HepG2 (cell line): Measurements from ENCODE around the gene BST2. TPM values are rescaled to one million over a fixed set of nuclear protein-coding genes. Genes with fewer than 3 reads are reported as not detected.

Source experiments
- ATAC-seq: fragments of 200-7000 bp; cut with Tn5 transposase; 3 replicates; pipeline ENCODE4 v1.9.1; 2020; ENCODE audit warnings: mild to moderate bottlenecking, moderate library complexity
- BruUV-seq: library from RNA; stranded (reverse); fragments of 400-500 nt; replicated peaks from 2 replicates; lab custom pipeline; 2021; lab: Mats Ljungman, UMichigan
- CTCF ChIA-PET: fragments of 300-600 bp; formaldehyde crosslinking; extraction: SDS; loops from one replicate; lab custom pipeline; 2021; ENCODE audit warnings: low total read pairs, inconsistent platforms, low intra/inter-chr PET ratio; lab: Yijun Ruan, JAX
- POLR2A ChIA-PET: fragments of 350-600 bp; sonication (Branson Sonifier 250); formaldehyde crosslinking; loops from one replicate; lab custom pipeline; 2020; ENCODE audit warnings: antibody characterized with exemption, inconsistent platforms; lab: Yijun Ruan, JAX
- DNase-seq: peaks from one replicate; pipeline ENCODE4 v3.0.0-alpha.2; 2015; ENCODE audit warnings: low spot score
- FAIRE-seq: peaks from 3 replicates; lab custom pipeline; 2011; peaks lifted over from hg19 to GRCh38; lab: Jason Lieb, UNC
- H2AFZ ChIP-seq: one replicate; pipeline ENCODE4 v1.6.1; 2011; ENCODE audit warnings: low read length, inconsistent platforms
- H3K27ac ChIP-seq: fragments of 300-600 bp; 3 replicates; pipeline ENCODE4 v1.8.0; 2011; ENCODE audit warnings: mixed run types, mild to moderate bottlenecking, mixed read lengths, low read length, inconsistent platforms; ENCODE audit not compliant: insufficient read depth; ENCODE audit errors: extremely low read length
- H3K27me3 ChIP-seq, 2 experiments: fragments of 200-600 bp in 1 of 2; 2 replicates in 1 of 2; 3 replicates in 1 of 2; pipeline versions ENCODE4 v1.6.0 to v1.8.0; 2011; ENCODE audit warnings: low read length in 2 of 2, mild to moderate bottlenecking in 2 of 2, moderate library complexity in 2 of 2, inconsistent platforms in 1 of 2; ENCODE audit not compliant: insufficient read depth in 2 of 2, control insufficient read depth in 1 of 2
- H3K36me3 ChIP-seq, 2 experiments: fragments of 200-600 bp in 1 of 2; replicated peaks in 1 of 2; 2 replicates in 1 of 2; 3 replicates in 1 of 2; pipeline versions ENCODE4 v1.5.1 to v1.8.0; 2011; ENCODE audit warnings: low read length in 2 of 2, inconsistent platforms in 1 of 2; ENCODE audit not compliant: insufficient read depth in 2 of 2, control insufficient read depth in 1 of 2
- H3K4me1 ChIP-seq: 2 replicates; pipeline ENCODE4 v1.5.1; 2012; ENCODE audit warnings: low read length, inconsistent platforms; ENCODE audit not compliant: insufficient read depth
- H3K4me2 ChIP-seq: 2 replicates; pipeline ENCODE4 v1.6.0; 2011; ENCODE audit warnings: low read depth, low read length, inconsistent platforms
- H3K4me3 ChIP-seq, 3 experiments: fragments of 200-600 bp in 1 of 3; sonication (generic), shearing (Covaris generic) in 1 of 3; replicated peaks in 1 of 3; 2 replicates each; pipeline ENCODE4 v1.5.1; 2011 to 2016; ENCODE audit warnings: low read length in 3 of 3, inconsistent platforms in 2 of 3, low read depth in 2 of 3, mild to moderate bottlenecking in 2 of 3, control low read depth in 1 of 3, mixed read lengths in 1 of 3; ENCODE audit not compliant: insufficient read depth in 1 of 3
- H3K79me2 ChIP-seq: one replicate; pipeline ENCODE4 v1.6.1; 2011; ENCODE audit warnings: low read length, inconsistent platforms; ENCODE audit not compliant: insufficient read depth
- H3K9ac ChIP-seq: 2 replicates; pipeline ENCODE4 v1.6.0; 2011; ENCODE audit warnings: mild to moderate bottlenecking, low read depth, low read length, inconsistent platforms; ENCODE audit not compliant: insufficient read depth
- H3K9me3 ChIP-seq: 2 replicates; pipeline ENCODE4 v1.5.1; 2012; ENCODE audit warnings: mild to moderate bottlenecking, low read length
- H4K20me1 ChIP-seq: 2 replicates; pipeline ENCODE4 v1.6.0; 2011; ENCODE audit warnings: inconsistent platforms, mild to moderate bottlenecking, low read length, moderate library complexity; ENCODE audit not compliant: insufficient read depth
- ATF1 ChIP-seq: IDR thresholded peaks from 2 replicates; pipeline ENCODE4 v1.6.1; 2016; ENCODE audit warnings: mild to moderate bottlenecking, control low read depth
- GATAD2A ChIP-seq: IDR thresholded peaks from 2 replicates; pipeline ENCODE4 v1.6.1; 2016
- HNRNPL ChIP-seq: fragments of 200-400 bp; formaldehyde crosslinking; IDR thresholded peaks from 2 replicates; pipeline ENCODE4 v1.6.1; 2017; ENCODE audit warnings: mild to moderate bottlenecking, low read depth, low read length
- NR1H2 ChIP-seq: sonication (generic); formaldehyde crosslinking; IDR thresholded peaks from 2 replicates; pipeline ENCODE4 v1.8.1; 2022; ENCODE audit warnings: low read depth, missing genetic modification reagents, borderline replicate concordance
- PAWR ChIP-seq: sonication (generic); formaldehyde crosslinking; IDR thresholded peaks from 2 replicates; pipeline ENCODE4 v1.4.0; 2020; ENCODE audit warnings: missing genetic modification reagents, mild to moderate bottlenecking, borderline replicate concordance
- RFXAP ChIP-seq: sonication (generic); formaldehyde crosslinking; IDR thresholded peaks from 2 replicates; pipeline ENCODE4 v1.4.0; 2020; ENCODE audit warnings: missing genetic modification reagents, borderline replicate concordance
- ZNF296 ChIP-seq: sonication (generic); formaldehyde crosslinking; conservative IDR thresholded peaks from 2 replicates; pipeline ENCODE4 v1.5.0; 2020; ENCODE audit warnings: mild to moderate bottlenecking, missing genetic modification reagents
- ZNF317 ChIP-seq: sonication (generic); formaldehyde crosslinking; IDR thresholded peaks from 2 replicates; pipeline ENCODE4 v1.5.0; 2020; ENCODE audit warnings: mild to moderate bottlenecking, missing genetic modification reagents
- ZNF367 ChIP-seq: sonication (generic); formaldehyde crosslinking; IDR thresholded peaks from 2 replicates; pipeline ENCODE4 v1.4.0; 2020; ENCODE audit warnings: missing genetic modification reagents, borderline replicate concordance
- ZNF589 ChIP-seq: sonication (generic); formaldehyde crosslinking; conservative IDR thresholded peaks from 2 replicates; pipeline ENCODE4 v1.8.0; 2022; ENCODE audit warnings: mild to moderate bottlenecking, moderate library complexity, missing genetic modification reagents
- ZNF660 ChIP-seq: sonication (generic); formaldehyde crosslinking; IDR thresholded peaks from 2 replicates; pipeline ENCODE4 v1.5.1; 2020; ENCODE audit warnings: mild to moderate bottlenecking, low read depth, missing genetic modification reagents, borderline replicate concordance
- WGBS: methylation state at CpG from one replicate; pipeline ENCODE4 v1.1.6; 2017; ENCODE audit warnings: low lambda C conversion rate; 5-methylcytosine and 5-hydroxymethylcytosine counted together
- in situ Hi-C: cut with HindIII; loops from 2 replicates; pipeline ENCODE4 v1.10.0; 2017; ENCODE audit warnings: low pct_unique_long_range_greater_than_20kb; ENCODE audit not compliant: extremely low pct_ligation_motif_present
- intact Hi-C: fragments of 100-400 bp; cut with micrococcal nuclease; formaldehyde crosslinking; loops from one replicate; pipeline ENCODE4 v1.10.0; 2022; ENCODE audit not compliant: unreplicated experiment
- polyA plus RNA-seq, 8 experiments: library from polyadenylated mRNA; depleted of rRNA in 3 of 8; stranded (reverse) in 7 of 8; unstranded in 1 of 8; fragments of >200 nt; fragmentation: Illumina TruSeq in 4 of 8; extraction: Trizol in 4 of 8; gene quantifications; 2 replicates each; pipeline versions ENCODE4 v1.2.1 to v1.2.3, GENCODE V29; 2011 to 2016; ENCODE audit warnings: low read depth in 4 of 8, missing spikeins in 1 of 8, mixed read lengths in 1 of 8; ENCODE audit not compliant: insufficient read depth in 1 of 8
- total RNA-seq, 5 experiments: library from RNA; depleted of rRNA; stranded (reverse); fragments of >200 nt; fragmentation: Illumina TruSeq; extraction: Trizol; gene quantifications; 2 replicates each; pipeline ENCODE4 v1.2.3, GENCODE V29; 2016; ENCODE audit warnings: low read depth in 1 of 5
- TF ChIP-seq, protein P1 (sequence below): sonication (generic); formaldehyde crosslinking; conservative IDR thresholded peaks from 2 replicates; pipeline ENCODE4 v1.8.0; 2022; ENCODE audit warnings: missing genetic modification reagents
- TF ChIP-seq, protein P2 (sequence below): sonication (generic); formaldehyde crosslinking; IDR thresholded peaks from 2 replicates; pipeline ENCODE4 v1.4.0; 2020; ENCODE audit warnings: missing genetic modification reagents

Gene BST2
- total and polyA plus RNA-seq, 2 of the 13 experiments (the other 11 are each of a cell fraction or from before 2014, with no cell fraction given): 58.8 to 93.8 TPM

DNA sequence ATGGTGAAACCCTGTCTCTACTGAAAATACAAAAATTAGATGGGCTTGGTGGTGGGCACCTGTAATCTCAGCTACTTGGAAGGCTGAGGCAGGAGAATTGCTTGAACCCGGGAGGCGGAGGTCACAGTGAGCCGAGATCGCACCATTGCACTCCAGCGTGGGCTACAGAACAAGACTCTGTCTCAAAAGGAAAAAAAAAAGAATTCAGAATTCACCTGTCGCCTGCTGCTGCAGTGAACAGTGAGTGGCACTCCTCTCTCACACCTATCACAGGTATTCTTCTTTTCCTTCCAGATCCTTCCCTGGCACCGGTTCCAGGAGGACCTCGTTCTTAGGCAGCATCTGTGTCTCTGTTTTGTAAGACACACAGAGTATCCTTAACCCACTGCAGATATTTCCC lies 8.7 kb upstream of the BST2 start:
- ATAC-seq: no peak
- WGBS: 96% methylated on average over 8 of the region's 8 CpGs
- in situ Hi-C loops: no loop called here
- no peak overlapping the region for H3K4me3 ChIP-seq
- CTCF ChIA-PET: no interaction called here
- H3K36me3 ChIP-seq: peaks cover 4 to 32% of the 10 kb centered on the region in 2 experiments; a peak in 3 of 5 replicates
- H2AFZ ChIP-seq: no peak overlapping the region
- H3K79me2 ChIP-seq: no peaks in the 10 kb centered on the region
- H3K4me1 ChIP-seq: peaks cover 6% of the 10 kb centered on the region
- H3K27me3 ChIP-seq: no peaks in the 10 kb centered on the region
- TF ChIP-seq ZNF660 (CRISPR knock-in tag) (no peak), GATAD2A (CRISPR knock-in tag) (no peak), NR1H2 (no peak)
- H3K4me2 ChIP-seq: no peak overlapping the region
- POLR2A ChIA-PET: no interaction called here
- H4K20me1 ChIP-seq: no peaks in the 10 kb centered on the region
- no peaks in the 10 kb centered on the region for H3K9me3 ChIP-seq
- no peak overlapping the region for H3K9ac ChIP-seq
- DNase-seq: no peak
- H3K27ac ChIP-seq: no peak overlapping the region
- no TSS peak for BruUV-seq
- intact Hi-C loops: no loop called here
- FAIRE-seq: no peak

DNA sequence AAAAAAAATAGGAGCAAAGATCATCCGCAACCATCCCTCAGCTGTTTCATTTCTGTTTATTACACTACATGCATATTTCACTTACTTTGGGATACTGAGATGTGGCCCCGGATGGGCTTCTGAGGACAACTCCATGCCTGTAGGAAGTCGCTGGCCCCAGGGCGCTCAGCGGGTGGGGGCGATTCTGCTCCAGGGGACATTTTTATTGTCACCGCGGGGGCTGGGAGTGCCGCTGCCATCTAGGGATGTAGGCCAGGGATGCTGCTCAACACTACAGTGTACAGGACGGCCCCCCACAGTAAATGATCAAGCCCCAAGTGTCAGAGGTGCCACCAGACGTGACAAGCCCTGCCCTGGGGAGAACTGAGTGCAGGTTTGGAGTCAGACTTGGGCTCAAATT lies 6.4 kb upstream of the BST2 start:
- POLR2A ChIA-PET: no interaction called here
- FAIRE-seq: no peak

More for the DNA sequence above, 6.4 kb upstream of the BST2 start:
- no peak for ATAC-seq
- TF ChIP-seq, protein P1, sequence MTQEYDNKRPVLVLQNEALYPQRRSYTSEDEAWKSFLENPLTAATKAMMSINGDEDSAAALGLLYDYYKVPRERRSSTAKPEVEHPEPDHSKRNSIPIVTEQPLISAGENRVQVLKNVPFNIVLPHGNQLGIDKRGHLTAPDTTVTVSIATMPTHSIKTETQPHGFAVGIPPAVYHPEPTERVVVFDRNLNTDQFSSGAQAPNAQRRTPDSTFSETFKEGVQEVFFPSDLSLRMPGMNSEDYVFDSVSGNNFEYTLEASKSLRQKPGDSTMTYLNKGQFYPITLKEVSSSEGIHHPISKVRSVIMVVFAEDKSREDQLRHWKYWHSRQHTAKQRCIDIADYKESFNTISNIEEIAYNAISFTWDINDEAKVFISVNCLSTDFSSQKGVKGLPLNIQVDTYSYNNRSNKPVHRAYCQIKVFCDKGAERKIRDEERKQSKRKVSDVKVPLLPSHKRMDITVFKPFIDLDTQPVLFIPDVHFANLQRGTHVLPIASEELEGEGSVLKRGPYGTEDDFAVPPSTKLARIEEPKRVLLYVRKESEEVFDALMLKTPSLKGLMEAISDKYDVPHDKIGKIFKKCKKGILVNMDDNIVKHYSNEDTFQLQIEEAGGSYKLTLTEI (CRISPR knock-in tag): no peak
- no peak for TF ChIP-seq ZNF296
- TF ChIP-seq, protein P2, sequence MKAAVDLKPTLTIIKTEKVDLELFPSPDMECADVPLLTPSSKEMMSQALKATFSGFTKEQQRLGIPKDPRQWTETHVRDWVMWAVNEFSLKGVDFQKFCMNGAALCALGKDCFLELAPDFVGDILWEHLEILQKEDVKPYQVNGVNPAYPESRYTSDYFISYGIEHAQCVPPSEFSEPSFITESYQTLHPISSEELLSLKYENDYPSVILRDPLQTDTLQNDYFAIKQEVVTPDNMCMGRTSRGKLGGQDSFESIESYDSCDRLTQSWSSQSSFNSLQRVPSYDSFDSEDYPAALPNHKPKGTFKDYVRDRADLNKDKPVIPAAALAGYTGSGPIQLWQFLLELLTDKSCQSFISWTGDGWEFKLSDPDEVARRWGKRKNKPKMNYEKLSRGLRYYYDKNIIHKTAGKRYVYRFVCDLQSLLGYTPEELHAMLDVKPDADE (CRISPR knock-in tag): no peak
- TF ChIP-seq ZNF589 (CRISPR knock-in tag): no peak
- TF ChIP-seq ZNF317 (CRISPR knock-in tag): no peak
- no peak for TF ChIP-seq RFXAP (CRISPR knock-in tag)
- no peak for TF ChIP-seq ATF1 (CRISPR knock-in tag)
- TF ChIP-seq ZNF367 (CRISPR knock-in tag): no peak
- TF ChIP-seq HNRNPL: no peak
- TF ChIP-seq PAWR: no peak
- TF ChIP-seq, all 625 proteins: peak for 0
- Histone ChIP-seq H3K9ac (no peak overlapping the region), H3K79me2 (peaks cover 8% of the 10 kb centered on the region), H3K4me1 (no peaks in the 10 kb centered on the region), H3K27ac (no peak overlapping the region), H2AFZ (no peak overlapping the region), H3K36me3 (peaks cover 4 to 32% of the 10 kb centered on the region in 2 experiments; a peak in 3 of 5 replicates), H3K27me3 (no peaks in the 10 kb centered on the region), H3K4me2 (no peak overlapping the region), H4K20me1 (no peaks in the 10 kb centered on the region), H3K4me3 (no peak overlapping the region), H3K9me3 (no peaks in the 10 kb centered on the region)
- no peak for DNase-seq
- BruUV-seq: no TSS peak
- 94% methylated on average over 9 of the region's 11 CpGs for WGBS
- CTCF ChIA-PET: no interaction called here
- in situ Hi-C loops (no loop called here), intact Hi-C loops (no loop called here)
